Cardiac fibroblast (primary cell): ENCODE data around the gene BBS4.
A peak's percentile ranks its signal among the peaks of the same experiment; 100 is the strongest.

Experiments used
- DNase-seq, 2 donors: peaks; one replicate each; pipeline versions ENCODE4 v3.0.0 to v3.0.0-alpha.2; 2010; ENCODE audit warnings: low read depth in 2 of 2
- H3K4me3 ChIP-seq, 2 donors: replicated peaks in 1 of 2; 1 replicate in 1 of 2; 2 replicates in 1 of 2; pipeline ENCODE4 v1.5.1; 2011; ENCODE audit warnings: low read depth in 2 of 2, low read length in 2 of 2, mild to moderate bottlenecking in 2 of 2, moderate library complexity in 1 of 2
- CTCF ChIP-seq: IDR thresholded peaks from one replicate; pipeline ENCODE4 v1.5.1; 2011; ENCODE audit warnings: low read depth, mild to moderate bottlenecking, low read length, inconsistent platforms

Gene BBS4

GRCh38 chr15:72751751-72752455 lies 65.9 kb downstream of the BBS4 start:
- DNase-seq, result peak; percentile 17 to 35
- TF ChIP-seq CTCF, result no peak
- no peak overlapping the region for H3K4me3 ChIP-seq

- no peak for DNase-seq
- no peak for TF ChIP-seq CTCF
- H3K4me3 ChIP-seq, result no peak overlapping the region
Observed at GRCh38 chr15:72754096-72754495, 68.1 kb downstream of the BBS4 start.

GRCh38 chr15:72758182-72758581 lies 72.2 kb downstream of the BBS4 start:
- DNase-seq, result peak; percentile 93 to 94
- TF ChIP-seq CTCF, result no peak
- H3K4me3 ChIP-seq, result no peak overlapping the region

- no peak for DNase-seq
- H3K4me3 ChIP-seq, result no peak overlapping the region
- TF ChIP-seq CTCF, result no peak
Observed at GRCh38 chr15:72760590-72761260, 74.7 kb downstream of the BBS4 start.

- DNase-seq, result no peak
- no peak for TF ChIP-seq CTCF
- no peak overlapping the region for H3K4me3 ChIP-seq
Observed at GRCh38 chr15:72764656-72765055, 78.6 kb downstream of the BBS4 start.

GRCh38 chr15:72766025-72766424 lies 80.0 kb downstream of the BBS4 start:
- DNase-seq, result no peak
- no peak overlapping the region for H3K4me3 ChIP-seq
- no peak for TF ChIP-seq CTCF
